GM18511 (cell line): ENCODE data around the gene TGFB2.

Experiments
- ATAC-seq: cut with Tn5 transposase; IDR thresholded peaks from one replicate; pipeline ENCODE4 v1.9.1; 2021; ENCODE audit warnings: mild to moderate bottlenecking, moderate library complexity; ENCODE audit not compliant: unreplicated experiment

TGFB2 gene

DNA sequence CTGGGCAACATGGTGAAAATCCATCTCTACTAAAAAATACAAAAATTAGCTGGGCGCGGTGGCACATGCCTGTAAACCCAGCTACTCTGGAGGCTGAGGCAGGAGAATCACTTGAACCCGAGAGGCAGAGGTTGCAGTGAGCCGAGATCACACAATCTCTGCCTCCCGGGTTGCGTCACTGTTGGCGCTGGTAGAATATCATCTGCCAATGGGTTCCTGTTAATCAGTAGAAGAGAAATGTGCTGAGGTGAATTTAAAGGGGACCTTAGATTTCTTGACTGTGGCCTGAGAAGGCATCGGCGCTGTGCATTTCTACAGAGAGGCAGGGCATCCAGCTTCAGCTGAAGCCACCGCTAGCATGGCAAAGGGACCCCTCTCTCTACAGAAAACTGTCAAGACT is 68.0 kb downstream of the TGFB2 start:
- no peak for ATAC-seq

DNA sequence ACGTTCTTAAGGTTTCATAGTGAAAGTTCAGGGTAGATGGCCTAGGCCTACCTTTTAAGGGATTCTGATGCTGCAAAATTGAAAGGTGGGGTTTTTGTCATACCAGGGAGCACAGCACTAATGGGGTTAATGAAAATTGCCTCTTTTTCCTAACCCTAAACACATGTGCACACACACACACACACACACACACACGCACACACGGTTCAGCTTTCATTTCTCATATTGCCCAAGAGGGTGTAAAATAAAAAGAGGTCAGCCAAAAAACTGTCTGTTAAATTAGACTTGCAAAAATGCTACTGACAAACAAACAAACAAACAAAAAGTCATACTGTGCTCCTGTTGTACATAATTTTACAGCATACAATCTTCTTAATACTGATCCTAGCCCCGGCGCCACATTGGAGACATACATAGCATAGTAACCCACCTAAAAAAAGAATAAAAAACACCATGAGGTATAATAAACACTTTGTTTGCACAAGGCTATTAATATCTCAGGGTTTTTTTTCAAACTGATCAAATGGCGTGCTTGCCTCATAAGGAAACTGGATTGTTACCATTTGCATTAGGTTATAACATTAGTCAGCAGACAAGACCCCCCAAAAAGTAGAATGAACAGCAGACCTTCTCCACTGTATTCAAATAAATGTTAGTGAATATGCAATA is 69.1 kb downstream of the TGFB2 start:
- ATAC-seq: no peak

DNA sequence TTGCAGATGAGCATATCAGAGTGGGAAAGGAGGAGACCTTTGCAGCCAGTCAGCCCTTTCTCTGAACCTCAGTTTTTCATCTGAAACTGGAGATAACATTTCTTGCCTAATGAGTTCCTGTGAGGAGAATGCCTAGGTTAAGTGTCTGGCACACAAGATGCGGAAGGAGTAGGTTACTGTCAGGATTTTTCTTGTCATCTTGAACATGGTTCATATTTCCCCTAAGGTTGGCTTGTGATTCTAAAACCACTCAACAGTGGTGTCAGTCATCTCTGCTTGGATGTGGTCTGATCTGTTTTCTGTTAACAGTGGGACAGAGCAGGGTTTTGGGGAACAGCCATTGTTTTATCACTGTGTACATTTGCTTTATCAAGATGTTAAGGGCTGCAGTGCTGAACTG is 70.6 kb downstream of the TGFB2 start:
- no peak for ATAC-seq

DNA sequence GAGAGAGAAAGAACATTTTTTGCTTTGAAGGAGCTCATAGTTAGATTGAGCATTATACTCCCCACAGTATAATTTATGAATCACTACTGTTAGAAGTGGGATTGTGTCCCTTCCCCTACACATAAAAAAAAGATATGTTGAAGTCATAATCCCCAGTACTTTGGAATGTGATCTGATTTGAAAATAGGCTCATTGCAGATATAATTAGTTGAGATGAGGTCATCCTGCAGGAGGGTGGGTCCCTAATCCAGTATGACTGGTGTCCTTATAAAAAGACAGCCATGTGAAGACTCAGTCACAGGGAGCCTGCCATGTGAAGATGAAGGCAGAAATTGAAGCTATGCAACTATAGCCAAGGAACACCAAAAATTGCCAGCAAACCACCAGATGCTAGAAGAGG is 76.4 kb downstream of the TGFB2 start:
- no peak for ATAC-seq

DNA sequence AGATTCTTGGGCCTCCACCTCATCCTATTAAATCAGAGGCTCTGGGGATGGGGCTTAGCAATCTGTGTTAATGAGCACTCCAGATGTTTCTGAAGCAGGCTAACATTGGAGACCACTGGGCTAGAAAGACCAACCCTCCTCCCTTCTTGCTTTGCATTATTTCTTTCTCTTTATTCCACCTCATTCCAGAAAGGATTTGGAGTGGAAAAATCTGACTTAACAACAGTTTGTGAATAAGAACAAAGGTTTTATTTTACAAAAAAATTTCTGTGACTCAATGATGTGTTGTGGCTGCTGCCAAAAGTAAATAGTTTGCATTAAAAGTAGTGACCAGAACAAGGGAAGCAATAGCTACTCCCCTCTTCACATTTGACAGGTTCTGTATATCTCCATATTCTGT is 79.4 kb downstream of the TGFB2 start:
- ATAC-seq: no peak

GRCh38 chr1:218425647-218426342 is 80.7 kb downstream of the TGFB2 start:
- no peak for ATAC-seq

- ATAC-seq: no peak
Measured at GRCh38 chr1:218426343-218426657, 81.2 kb downstream of the TGFB2 start.

DNA sequence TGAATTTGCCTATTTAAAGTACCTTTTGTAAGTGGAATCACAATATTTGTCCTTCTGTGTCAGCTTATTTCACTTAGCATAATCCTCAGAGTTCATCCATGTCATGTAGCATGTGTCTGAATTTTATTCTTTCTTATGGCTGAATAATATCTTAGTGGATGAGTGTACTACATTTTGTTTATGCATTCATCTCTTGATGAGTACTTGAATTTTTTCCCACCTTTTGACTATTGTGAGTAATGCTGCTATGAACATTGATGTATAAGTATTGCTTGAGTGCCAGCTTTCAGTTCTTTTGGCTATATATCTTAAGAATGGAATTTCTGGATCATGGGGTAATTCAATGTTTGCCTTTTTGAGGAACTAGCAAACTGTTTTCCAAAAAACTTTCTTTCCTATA is 84.2 kb downstream of the TGFB2 start:
- ATAC-seq: no peak

DNA sequence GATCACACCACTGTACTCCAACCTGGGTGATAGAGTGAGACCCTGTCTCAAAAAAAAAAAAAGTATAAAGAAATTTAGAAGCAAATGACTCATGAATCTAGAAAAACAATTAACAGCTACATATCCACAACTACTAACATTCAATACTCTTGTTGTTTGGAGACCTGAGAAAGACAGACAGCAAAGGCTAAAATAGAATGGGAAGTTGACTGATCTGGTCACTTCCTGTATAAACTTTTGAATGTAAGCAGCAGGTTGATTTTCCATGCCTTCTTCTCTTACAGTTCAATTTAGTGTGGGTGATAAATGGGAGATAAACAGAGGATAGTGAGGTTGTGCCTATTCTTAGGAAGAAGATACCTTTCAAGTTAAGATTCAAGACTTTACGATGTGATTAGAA is 85.2 kb downstream of the TGFB2 start:
- no peak for ATAC-seq

DNA sequence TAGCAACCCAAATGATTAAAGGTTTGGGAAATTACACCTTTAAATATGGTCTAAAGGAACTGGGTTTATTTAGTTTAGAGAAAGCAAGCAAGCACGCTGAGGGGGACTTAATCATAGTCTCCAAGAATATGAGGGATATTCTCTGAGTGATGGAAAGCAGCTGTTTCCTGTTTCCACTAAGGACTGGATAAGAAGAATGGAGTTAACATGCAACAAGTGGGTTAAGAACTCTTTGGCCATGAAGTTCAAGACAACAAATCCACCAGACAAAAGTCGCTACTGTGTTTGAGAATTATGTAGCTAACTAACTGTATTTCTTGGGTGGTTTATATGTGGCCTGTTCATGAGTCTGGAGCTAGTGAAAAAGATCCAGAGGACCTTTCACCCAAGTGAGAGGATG is 85.7 kb downstream of the TGFB2 start:
- ATAC-seq: no peak

GRCh38 chr1:218431476-218431875 is 86.3 kb downstream of the TGFB2 start:
- ATAC-seq: no peak

DNA sequence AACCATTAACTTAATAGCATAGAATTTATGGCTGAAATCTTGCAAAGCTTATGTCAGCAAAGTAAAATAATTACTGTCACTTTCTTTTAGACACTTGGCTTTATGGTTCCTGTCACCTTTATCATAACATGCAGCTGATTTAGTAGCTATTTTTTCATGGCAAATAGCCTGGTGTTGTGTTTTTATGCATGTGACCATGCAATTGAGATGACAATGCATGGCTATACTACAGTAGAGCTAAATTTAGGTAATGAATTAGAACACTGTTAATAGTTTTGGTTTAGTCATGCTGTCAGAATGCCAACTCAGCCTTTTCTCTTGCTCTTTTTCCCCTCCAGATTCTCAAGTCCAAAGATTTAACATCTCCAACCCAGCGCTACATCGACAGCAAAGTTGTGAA is 88.6 kb downstream of the TGFB2 start:
- no peak for ATAC-seq

- no peak for ATAC-seq
Measured at GRCh38 chr1:218435528-218435927, 90.4 kb downstream of the TGFB2 start.

DNA sequence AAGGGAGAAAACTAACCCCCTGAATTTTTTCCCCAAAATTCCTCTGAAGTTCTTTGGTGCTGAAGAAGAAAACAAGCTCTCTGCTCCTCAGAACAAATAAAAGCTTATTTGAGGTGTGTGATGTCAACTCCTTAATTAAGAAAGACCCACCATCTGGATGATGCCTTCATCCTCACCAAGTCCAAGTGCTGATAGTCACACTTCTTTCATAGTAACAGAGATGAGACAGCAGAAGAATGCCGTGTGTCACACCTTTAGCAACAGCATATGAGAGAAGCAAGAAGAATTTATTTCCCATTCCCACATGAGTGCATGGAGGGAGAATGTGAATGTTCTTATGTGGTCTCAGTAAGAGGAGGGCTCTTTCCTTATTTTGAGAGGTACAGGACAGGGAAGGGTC is 91.2 kb downstream of the TGFB2 start:
- ATAC-seq: no peak

GRCh38 chr1:218436997-218437396 is 91.9 kb downstream of the TGFB2 start:
- no peak for ATAC-seq

GRCh38 chr1:218439541-218440295 is 94.6 kb downstream of the TGFB2 start:
- ATAC-seq: no peak

DNA sequence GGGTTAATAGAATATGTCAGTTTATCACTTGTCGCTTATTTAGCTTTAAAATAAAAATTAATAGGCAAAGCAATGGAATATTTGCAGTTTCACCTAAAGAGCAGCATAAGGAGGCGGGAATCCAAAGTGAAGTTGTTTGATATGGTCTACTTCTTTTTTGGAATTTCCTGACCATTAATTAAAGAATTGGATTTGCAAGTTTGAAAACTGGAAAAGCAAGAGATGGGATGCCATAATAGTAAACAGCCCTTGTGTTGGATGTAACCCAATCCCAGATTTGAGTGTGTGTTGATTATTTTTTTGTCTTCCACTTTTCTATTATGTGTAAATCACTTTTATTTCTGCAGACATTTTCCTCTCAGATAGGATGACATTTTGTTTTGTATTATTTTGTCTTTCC is 98.1 kb downstream of the TGFB2 start:
- no peak for ATAC-seq

- ATAC-seq: no peak
Measured at GRCh38 chr1:218444173-218444572, 99.0 kb downstream of the TGFB2 start.

DNA sequence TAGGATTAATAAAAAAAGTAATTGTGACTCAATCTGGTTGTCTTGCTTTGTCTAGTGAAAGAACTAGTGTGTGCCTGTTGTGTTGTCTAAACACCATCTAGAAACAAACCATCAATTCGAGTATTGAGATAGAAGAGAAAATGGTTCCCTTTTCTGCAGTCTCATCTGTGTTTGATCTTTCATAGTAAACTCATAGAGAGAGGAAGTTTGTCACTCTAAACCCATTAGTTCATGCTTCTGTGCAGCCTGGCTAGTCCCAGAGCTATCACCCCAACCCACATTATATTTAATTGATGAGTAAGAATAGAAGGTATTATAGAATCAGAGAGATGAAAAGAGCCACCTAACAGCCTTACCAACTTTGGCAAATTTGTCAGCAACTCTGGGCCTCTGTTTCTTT is 99.5 kb downstream of the TGFB2 start:
- ATAC-seq: no peak

- ATAC-seq: no peak
Measured at GRCh38 chr1:218447010-218447689, 102.0 kb downstream of the TGFB2 start.

GRCh38 chr1:218451415-218451814 is 106.3 kb downstream of the TGFB2 start:
- no peak for ATAC-seq
